GM12874 (cell line): Measurements from ENCODE around the gene ARNT2.

Experiments
- CTCF ChIP-seq: IDR thresholded peaks from 2 replicates; pipeline ENCODE4 v1.5.1; 2011; ENCODE audit warnings: low read depth, mild to moderate bottlenecking, control low read depth, low read length, moderate library complexity; ENCODE audit not compliant: insufficient read depth

ARNT2 gene

GRCh38 chr15:80559761-80560160, 155.6 kb downstream of the ARNT2 start:
- no peak for TF ChIP-seq CTCF

DNA sequence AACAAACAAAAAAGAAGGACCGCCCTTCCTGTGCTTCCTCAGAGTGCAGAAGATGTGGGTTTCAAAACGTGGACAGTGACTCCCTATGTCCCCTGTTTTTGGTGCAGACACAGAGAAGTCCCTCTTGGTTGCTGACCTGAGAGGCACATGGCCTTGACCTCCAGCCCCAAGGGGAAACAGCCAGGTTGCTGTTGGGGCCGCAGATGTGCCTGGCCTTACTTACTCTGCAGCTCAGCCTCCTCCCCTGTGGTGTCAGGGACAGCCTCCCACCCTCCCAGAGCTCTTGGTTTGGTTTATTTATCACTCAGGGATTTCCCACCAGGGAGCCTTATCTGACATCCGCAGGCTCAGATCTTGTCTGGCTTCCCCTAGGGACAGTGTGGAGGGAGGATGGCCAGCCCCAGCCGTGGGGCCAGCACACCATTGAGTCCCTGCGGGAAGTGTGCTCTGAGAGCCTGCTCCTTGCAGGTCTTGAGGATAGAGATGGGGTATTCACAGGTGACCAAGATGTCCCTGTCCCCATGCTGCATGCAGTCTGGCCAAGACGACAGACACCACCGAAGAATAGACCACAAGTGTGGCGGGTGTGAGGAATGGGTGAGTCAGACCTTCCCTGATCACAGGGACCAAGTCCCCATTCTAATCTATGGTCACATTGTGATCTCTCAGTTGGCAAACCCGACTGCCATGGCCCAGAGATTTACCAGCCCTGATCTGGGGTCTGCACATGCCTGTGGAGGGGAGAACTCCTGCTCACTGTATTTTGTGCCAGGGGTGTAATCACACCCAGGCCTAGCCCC, 156.6 kb downstream of the ARNT2 start:
- no peak for TF ChIP-seq CTCF

DNA sequence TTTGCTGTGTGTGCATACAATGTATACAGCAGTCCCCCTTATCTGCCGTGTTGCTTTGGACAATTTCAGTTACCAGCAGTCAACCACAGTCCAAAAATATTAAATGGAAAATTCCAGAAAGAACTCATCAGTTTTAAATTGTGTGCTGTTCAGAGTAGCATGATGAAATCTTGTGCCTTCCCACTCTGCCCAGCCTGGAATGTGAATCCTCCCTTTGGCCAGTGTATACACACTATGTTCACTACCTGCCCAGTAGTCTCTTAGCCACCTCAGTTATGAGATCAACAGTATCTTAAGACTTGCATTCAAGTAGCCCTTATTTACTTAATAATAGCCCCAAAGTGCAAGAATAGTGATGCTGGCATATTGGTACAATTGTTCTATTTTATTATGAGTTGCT, 157.3 kb downstream of the ARNT2 start:
- no peak for TF ChIP-seq CTCF

- no peak for TF ChIP-seq CTCF
Measured at GRCh38 chr15:80562033-80562432, 157.9 kb downstream of the ARNT2 start.

DNA sequence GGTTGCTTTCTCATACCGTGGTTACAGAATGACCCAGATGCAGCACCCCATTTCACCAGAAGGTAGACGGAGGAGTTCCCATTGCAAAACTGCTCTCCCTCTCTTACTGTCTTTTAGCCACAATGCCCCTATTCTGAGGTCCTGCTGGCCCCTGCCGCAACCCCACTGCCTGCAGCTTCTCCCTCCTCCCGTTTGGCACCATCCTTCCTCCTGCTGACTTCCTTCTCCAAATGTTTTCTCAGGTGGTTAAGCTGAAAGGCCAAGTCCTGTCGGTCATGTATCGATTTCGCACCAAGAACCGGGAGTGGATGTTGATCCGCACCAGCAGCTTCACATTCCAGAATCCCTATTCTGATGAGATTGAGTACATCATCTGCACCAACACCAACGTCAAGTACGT, 158.7 kb downstream of the ARNT2 start:
- TF ChIP-seq CTCF: no peak

DNA sequence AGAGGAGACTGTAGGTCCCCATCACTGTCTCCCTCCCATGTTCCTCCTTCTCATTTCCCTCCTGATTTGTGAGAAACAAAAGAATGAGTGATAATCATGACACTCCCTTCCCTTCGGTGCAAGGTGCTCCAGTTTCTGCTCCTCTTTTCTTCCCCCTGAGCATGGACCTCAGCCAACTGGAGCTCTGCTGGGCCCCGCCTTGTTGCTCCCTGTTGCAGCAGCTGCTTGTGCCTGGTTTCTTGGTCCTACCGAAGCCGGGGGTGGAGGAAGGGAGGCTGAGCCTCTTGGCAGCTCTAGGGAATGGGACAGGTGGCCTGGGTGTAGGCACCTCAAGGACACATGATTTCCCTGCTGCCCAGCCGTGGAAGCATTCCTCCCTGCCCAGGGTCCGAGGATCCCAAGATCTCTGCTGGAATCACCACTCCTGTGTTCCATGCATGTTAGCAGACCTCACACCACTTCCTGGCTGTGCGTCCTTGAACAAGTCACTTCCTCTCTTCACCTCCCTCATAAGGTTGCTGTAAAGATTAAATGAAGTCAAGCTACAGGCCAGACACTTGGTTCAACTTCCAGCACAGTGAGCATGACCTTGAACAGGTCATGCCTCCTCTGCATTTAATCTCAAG, 159.3 kb downstream of the ARNT2 start:
- TF ChIP-seq CTCF: no peak

DNA sequence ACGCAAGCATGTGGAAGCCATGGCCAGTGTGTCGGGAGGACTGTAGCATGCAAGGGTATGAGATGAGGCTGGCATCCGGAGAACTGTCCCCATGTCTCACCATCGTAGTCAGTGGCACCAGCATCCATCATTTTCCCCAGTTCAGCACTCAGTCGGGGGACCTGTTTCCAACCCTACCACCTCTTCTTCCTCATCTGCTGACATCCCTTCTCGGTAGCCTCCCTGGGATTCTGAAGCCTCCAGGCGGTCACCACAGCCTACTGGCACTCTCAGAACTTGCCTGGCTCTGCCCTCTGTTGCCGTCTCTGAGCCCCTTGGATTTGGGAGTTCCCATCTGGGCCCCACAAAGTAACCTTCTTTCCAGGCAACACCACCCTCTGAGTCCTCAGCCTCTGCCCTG, 159.9 kb downstream of the ARNT2 start:
- TF ChIP-seq CTCF: no peak
